ENCODE data around the gene FRMPD2.
"Not testable (repeated sequence)": the region's sequence is repeated elsewhere in the genome, so short reads cannot be mapped to it uniquely, and the experiment has no call there.

Gene FRMPD2

GRCh38 chr10:48194830-48195229 is 79.7 kb downstream of the FRMPD2 start:
- no peak for DNase-seq

- no peak for DNase-seq
Observed at GRCh38 chr10:48193556-48193955, 80.9 kb downstream of the FRMPD2 start.

GRCh38 chr10:48192881-48193450 is 81.5 kb downstream of the FRMPD2 start:
- no peak for DNase-seq

- no peak for DNase-seq
Observed at GRCh38 chr10:48187713-48188485, 86.6 kb downstream of the FRMPD2 start.

- DNase-seq, result no peak
Observed at GRCh38 chr10:48187126-48187525, 87.4 kb downstream of the FRMPD2 start.

- DNase-seq, result not testable (repeated sequence)
Observed at GRCh38 chr10:48186264-48186804, 88.2 kb downstream of the FRMPD2 start.

GRCh38 chr10:48184224-48184623 is 90.3 kb downstream of the FRMPD2 start:
- DNase-seq, result no peak

- DNase-seq, result not testable (repeated sequence)
Observed at GRCh38 chr10:48172715-48173114, 101.8 kb downstream of the FRMPD2 start.

- DNase-seq, result not testable (repeated sequence)
Observed at GRCh38 chr10:48160670-48161069, 113.8 kb downstream of the FRMPD2 start.

GRCh38 chr10:48160163-48160562 is 114.3 kb downstream of the FRMPD2 start:
- DNase-seq, result not testable (repeated sequence)

GRCh38 chr10:48154211-48155140 is 120.0 kb downstream of the FRMPD2 start:
- DNase-seq, result not testable (repeated sequence)

- DNase-seq, result not testable (repeated sequence)
Observed at GRCh38 chr10:48147643-48148042, 126.9 kb downstream of the FRMPD2 start.

- DNase-seq, result not testable (repeated sequence)
Observed at GRCh38 chr10:48143721-48144642, 130.5 kb downstream of the FRMPD2 start.

GRCh38 chr10:48140949-48141348 is 133.5 kb downstream of the FRMPD2 start:
- DNase-seq, result not testable (repeated sequence)

- DNase-seq, result not testable (repeated sequence)
Observed at GRCh38 chr10:48139953-48140850, 134.3 kb downstream of the FRMPD2 start.

- not testable (repeated sequence) for DNase-seq
Observed at GRCh38 chr10:48128954-48129353, 145.5 kb downstream of the FRMPD2 start.

- DNase-seq, result not testable (repeated sequence)
Observed at GRCh38 chr10:48126251-48126650, 148.2 kb downstream of the FRMPD2 start.

- DNase-seq, result not testable (repeated sequence)
Observed at GRCh38 chr10:48125631-48126030, 148.9 kb downstream of the FRMPD2 start.

GRCh38 chr10:48122618-48123017 is 151.9 kb downstream of the FRMPD2 start:
- not testable (repeated sequence) for DNase-seq

GRCh38 chr10:48110277-48110676 is 164.2 kb downstream of the FRMPD2 start:
- DNase-seq, result not testable (repeated sequence)

Measured in activated gamma-delta T cell (primary cell).